ENCODE measurements around the gene SHROOM3.

The SHROOM3 gene

GRCh38 chr4:76791479-76791878 is 356.4 kb downstream of the SHROOM3 start:
- no peak for DNase-seq

- no peak for DNase-seq
Observed at GRCh38 chr4:76792418-76792817, 357.4 kb downstream of the SHROOM3 start.

GRCh38 chr4:76795243-76795642 is 360.2 kb downstream of the SHROOM3 start:
- no peak for DNase-seq

GRCh38 chr4:76799140-76799539 is 364.1 kb downstream of the SHROOM3 start:
- no peak for DNase-seq

- no peak for DNase-seq
Observed at GRCh38 chr4:76799718-76800117, 364.7 kb downstream of the SHROOM3 start.

- DNase-seq, result no peak
Observed at GRCh38 chr4:76800902-76801301, 365.9 kb downstream of the SHROOM3 start.

GRCh38 chr4:76801621-76802235 is 366.7 kb downstream of the SHROOM3 start:
- DNase-seq, result no peak

GRCh38 chr4:76802236-76803021 is 367.4 kb downstream of the SHROOM3 start:
- DNase-seq, result no peak

- DNase-seq, result no peak
Observed at GRCh38 chr4:76803522-76803921, 368.5 kb downstream of the SHROOM3 start.

GRCh38 chr4:76804096-76804495 is 369.1 kb downstream of the SHROOM3 start:
- no peak for DNase-seq

- no peak for DNase-seq
Observed at GRCh38 chr4:76806346-76806745, 371.3 kb downstream of the SHROOM3 start.

GRCh38 chr4:76806757-76807156 is 371.7 kb downstream of the SHROOM3 start:
- DNase-seq, result no peak

- DNase-seq, result no peak
Observed at GRCh38 chr4:76809594-76810305, 374.7 kb downstream of the SHROOM3 start.

GRCh38 chr4:76811604-76812412 is 376.8 kb downstream of the SHROOM3 start:
- no peak for DNase-seq

- DNase-seq, result no peak
Observed at GRCh38 chr4:76813070-76813469, 378.0 kb downstream of the SHROOM3 start.

GRCh38 chr4:76821641-76822040 is 386.6 kb downstream of the SHROOM3 start:
- no peak for DNase-seq

GRCh38 chr4:76822303-76822702 is 387.3 kb downstream of the SHROOM3 start:
- DNase-seq, result no peak

GRCh38 chr4:76823495-76823894 is 388.5 kb downstream of the SHROOM3 start:
- DNase-seq, result no peak

- DNase-seq, result no peak
Observed at GRCh38 chr4:76830612-76830963, 395.6 kb downstream of the SHROOM3 start.

GRCh38 chr4:76830964-76831703 is 396.1 kb downstream of the SHROOM3 start:
- no peak for DNase-seq

- DNase-seq, result no peak
Observed at GRCh38 chr4:76831711-76832373, 396.8 kb downstream of the SHROOM3 start.

All from AML-193 (cell line).